ENCODE data around the gene CLEC4F. TPM values are rescaled to one million over a fixed set of nuclear protein-coding genes. Genes with fewer than 3 reads are reported as not detected.
"Not testable (repeated sequence)": the region's sequence is repeated elsewhere in the genome, so short reads cannot be mapped to it uniquely, and the experiment has no call there.

Gene CLEC4F
- polyA plus RNA-seq, 5 donors = 0.05 to 0.21 (median 0.10) TPM; not detected in 1

DNA sequence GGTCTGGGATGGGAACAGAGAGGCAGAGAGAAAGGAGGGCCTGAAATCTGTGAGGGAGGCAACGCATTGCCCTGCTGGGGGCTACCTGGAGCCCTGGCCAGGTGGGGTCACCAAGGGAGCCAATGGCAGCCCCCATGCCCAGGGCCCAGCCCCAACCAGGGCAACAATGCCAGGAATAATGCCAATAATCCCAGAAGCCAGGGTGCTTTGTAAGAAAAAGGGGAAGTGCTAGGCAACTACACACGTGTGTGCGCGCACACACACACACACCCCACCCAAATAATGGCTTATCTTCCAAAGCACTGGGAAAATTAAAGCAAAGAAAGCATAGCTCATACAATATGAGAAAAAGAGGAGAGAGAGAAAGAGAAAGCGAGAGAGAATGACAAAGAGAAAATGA, 7.0 kb upstream of the CLEC4F start:
- no peak for DNase-seq

DNA sequence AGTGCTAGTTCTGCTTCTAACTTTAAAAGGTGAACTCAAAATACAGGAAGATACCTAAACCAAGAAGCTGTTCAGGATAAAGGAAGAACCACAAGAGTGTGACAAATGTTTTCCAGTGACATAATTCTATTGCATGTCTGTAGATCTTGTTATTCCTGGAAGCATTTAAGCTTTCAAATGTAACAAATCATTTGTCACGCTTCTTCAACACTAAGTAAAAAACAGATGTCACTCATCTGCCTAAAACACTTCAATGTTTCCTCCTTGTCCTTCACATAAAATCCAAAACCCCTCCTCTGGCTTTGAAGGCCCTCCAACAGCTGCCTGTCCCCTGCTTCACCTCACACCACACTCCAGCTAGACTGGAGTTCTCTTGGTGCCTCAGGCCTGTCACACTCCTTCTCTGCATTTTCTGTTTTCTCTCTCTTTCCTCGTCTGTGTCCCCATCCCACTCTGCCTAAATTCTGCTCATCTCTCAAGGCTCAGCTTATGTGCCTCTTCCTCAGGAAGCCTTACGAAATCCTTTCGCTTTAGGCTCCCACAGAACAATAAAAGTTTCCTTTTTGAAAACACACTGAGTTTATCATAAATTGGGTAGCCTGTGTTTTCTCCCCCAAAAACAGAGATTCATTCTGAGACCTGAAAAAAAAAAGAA, 6.4 kb upstream of the CLEC4F start:
- DNase-seq = no peak

DNA sequence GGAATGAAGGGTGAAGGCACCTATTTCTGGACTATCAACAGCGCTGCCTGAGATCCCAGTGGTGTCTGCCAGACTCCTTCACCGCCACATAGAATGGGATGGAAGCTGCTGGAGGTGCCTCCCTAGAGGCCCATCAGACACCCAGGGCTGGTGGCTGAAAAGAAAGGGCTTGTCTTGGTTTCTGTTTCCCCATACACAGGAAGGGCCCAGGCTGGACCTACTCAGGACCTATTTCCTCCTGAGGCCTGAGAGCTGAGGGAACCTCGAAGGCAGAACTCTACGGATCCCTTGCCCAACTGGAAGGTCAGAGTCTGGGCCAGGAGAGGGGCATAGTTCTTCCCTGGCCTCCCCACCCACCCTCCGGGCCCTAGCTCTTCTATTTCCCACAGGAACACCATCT, 2.9 kb upstream of the CLEC4F start:
- DNase-seq = no peak

DNA sequence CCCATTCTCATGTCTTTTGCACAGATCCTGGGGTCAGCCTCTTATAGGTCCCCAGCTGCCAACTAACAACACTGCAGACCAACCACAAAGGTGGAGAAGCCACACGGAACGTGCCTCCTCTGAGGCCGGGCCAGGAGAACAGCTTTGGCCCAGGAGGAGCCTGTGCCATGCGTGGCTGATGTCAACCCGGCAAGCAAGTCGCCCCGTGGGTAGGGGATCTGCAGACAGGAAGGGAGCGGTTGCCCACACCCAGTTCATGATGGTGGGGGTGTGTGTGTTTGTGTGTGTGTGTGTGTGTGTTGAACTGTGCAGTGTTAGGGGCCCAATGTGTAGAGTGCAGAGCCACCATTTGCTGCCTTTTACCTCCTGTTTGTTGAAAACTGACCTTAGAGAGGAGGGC, 2.4 kb upstream of the CLEC4F start:
- DNase-seq = no peak

DNA sequence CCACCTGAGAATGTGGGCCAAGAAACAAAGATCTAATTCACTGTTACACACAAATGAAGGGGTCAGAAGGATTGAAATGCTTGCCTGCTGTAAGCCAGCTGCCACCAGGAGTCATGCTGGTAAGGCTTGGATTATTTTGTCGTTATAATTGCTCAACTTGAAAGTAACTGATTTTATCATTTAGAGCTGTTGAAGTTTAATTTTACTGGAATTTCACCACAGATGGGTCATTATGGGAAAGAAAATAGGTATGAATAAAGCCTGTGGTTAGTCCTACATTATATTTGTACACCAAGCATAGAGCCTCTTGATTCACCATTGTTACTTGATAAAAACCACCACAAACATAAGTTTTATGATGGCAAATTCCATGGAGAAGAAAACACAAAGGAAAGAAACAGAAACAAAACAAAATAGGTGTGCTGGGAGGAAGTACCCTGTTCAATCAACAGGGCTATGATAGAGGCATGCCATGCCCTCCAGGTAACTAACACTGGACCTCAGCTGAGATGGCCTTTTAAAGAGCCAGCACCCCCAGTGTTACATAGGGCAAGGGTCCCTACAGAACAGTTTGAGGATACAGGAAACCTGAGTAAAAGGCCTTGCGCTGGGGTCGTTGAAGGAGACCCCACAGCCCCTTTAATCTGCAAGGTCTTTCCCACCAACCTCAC, 3.0 kb downstream of the CLEC4F start:
- DNase-seq = no peak

DNA sequence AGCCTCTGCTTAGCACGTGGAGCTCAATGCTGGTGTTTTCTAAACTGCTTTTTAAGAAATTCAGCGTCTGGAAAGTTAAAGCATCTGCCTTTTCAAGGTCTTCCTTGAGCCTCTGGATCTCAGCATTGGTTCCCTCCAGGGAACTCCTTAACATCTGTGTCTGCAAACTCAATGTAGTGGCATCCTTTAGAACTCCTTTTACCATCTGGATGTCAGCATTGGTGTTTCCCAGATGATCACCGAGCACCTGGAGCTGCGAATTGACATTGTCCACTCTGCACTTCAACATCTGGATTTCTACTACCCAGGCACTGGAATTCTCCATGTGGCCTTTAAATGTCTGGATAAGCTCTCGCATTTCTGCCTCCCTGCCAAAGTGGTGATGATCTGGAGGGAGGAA, 3.7 kb downstream of the CLEC4F start:
- no peak for DNase-seq

DNA sequence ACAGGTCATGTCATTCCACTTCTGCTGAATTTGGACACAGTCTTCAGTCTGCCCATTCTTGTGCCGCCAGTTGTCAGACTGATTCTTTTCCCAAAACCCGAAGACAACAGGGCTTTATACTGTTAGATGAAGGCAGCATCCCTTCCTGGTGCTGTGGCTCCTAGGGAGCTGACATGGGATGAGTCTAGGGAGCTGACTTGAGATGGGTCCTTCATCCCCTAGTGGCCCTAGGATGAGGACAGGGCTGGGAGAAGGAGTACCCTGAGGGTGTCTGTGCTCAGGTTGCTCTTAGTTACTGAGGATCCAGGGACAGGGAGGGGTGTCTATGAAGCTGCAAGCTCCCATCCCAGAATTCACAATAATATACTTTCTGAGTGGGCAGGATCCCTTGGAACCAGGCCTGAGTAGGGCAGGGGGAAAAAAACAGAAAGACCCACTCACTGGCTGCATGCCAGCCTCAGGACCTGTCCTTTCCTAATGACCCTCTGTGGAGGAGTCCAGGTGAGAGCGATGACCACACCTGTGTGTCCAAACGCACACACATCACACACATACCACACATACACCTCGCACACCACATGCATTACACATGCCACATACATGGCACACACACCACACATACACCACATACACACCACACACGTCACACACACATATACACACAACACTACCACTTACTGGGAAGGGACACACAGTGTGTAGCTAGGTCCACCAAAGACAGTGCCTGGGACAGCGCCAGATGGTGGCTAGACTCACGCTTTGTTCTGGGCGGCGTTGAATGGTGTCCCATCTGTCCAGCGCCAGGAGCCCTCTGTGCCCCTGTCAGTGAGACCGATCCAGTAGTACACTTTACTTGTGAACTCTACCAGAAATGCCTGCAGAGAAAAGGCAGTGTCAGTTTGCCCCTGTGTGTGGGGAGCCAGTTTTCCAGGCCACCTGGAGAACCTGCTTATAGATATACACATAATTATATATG, 11.1 kb downstream of the CLEC4F start:
- DNase-seq = no peak

DNA sequence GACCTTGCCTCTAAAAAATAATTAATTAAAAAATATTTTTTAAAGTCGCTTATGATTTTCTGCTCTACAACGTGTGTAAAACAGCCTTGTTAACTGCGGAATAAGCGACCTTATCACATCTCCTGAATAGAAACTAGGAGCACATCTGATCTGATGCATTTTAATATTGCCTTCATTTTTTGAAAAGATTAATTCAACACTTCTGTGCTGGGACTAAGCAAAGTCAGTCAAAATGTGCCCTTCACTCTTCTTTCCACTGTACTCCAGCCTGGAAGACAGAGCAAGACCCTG, 12.6 kb downstream of the CLEC4F start:
- DNase-seq = no peak

DNA sequence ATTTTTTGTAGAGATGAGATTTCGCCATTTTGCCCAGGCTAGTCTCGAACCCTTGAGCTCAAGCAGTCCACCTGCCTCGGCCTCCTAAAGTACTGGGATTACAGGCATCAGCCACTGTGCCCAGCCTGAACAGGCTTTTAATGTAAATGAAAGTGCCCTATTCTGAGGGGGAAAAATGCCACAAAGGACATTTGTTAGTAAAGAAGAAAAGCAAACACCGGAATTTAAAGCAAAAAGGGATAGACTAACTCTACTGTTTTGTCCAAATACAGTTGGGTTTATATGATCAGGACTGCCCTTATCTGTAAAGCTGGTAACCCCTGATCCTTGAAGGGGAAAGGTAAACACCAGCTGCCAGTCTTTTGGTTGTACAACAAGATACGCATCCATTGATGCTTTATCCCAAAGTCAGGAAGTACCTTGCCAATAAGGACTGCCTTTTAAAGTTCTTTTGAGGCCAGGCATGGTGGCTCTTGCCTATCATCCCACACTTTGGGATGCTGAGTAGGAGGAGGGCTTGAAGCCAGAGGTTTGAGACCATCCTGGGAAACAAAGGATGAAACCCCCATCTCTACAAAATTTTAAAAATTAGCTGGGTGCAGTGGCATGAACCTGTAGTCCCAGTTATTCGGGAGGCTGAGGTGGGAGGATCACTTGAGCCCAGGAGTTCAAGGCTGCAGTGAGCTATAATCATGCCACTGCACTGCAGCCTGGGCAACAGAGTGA, 13.1 kb downstream of the CLEC4F start:
- DNase-seq = no peak

DNA sequence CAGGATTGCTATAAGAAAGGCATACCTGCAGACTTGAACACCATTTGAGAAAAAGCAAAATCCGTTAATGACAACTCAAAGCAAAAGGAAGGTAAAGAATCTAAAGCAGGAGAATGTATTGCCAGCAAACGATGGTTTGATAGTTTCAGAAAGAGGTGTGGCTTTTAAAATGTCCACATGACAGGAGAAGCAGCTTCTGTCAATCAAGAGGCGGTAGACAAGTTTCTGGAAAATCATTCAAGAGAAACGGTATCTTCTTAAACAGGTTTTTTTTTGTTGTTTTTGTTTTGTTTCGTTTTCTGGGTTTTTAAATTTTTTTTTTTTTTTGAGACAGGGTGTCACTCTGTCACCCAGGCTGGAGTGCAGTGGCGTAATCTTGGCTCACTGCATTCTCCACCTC, 13.8 kb downstream of the CLEC4F start:
- no peak for DNase-seq

DNA sequence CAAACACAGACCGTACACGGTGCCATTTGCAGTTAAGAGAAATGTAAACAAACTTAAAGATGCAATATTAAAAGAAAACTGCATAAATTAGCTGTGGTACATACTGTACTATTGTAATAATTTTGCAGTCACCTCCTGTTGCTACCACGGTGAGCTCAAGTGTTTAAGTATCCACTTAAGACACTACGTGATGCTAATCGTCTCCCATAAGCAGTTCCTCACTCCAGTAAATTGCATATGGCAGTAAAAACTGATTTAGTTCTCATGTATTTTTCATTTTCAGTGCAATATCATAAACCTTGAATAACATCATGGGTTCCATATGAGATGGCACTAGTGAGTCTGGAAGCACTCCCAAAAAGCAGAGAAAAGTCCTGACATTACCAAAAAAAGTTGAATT, 14.4 kb downstream of the CLEC4F start:
- no peak for DNase-seq

DNA sequence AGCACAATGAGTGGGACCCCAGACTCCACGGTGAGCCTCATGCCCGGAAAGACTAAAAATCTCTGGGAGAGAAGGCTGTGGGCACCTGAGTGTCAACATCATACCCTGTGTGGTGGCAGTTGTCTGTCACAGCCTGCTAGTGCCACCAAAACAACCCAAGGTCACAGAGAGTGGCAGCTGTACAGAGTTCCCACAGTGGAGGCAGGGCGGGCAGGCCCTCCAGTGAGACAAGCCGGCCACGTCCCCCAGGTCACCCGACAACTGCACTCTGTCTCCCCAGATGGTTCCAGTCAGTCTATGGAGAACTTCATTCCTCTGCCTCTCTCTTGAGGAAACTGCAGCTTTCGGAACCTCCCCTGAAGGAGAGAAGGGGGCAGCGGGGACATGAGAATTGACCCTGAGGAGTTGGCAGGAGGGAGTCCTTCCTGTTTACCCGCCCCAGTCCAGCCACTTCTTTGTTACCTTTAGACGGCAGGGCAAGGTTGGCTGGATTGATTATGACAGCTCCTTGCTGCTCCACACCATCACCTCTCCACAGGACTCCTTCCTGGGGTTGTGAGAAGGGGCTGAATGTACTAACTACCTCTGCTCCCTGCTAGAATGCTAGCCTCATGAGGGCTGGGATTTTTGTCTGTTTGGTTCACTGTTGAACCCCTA, 18.7 kb downstream of the CLEC4F start:
- no peak for DNase-seq

DNA sequence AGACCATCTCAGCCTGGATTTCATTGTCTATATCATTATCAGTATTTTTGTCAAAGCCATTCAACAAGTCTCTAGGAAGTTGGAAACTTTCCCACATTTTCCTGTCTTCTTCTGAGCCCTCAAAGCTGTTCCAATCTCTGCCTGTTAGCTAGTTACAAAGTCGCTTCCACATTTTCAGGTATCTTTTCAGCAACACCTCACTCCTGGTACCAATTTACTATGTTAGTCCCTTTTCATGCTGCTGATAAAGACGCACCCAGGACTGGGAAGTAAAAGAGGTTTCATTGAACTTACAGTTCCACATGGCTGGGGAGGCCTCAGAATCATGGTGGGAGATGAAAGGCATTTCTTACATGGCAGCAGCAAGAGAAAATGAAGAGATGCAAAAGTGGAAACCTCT, 20.7 kb downstream of the CLEC4F start:
- DNase-seq = no peak

DNA sequence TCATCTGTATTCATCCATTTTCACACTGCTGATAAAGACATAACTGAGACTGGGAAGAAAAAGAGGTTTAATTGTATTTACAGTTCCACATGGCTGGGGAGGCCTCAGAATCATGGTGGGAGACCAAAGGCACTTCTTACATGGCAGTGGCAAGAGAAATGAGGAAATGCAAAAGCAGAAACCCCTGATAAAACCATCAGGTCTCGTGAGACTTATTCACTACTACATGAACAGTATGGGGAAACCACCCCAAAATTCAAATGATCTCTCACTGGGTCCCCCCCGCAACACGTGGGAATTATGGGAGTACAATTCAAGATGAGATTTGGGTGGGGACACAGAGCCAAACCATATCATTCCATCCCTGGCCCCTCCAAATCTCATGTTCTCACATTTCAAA, 22.4 kb downstream of the CLEC4F start:
- DNase-seq = not testable (repeated sequence)

DNA sequence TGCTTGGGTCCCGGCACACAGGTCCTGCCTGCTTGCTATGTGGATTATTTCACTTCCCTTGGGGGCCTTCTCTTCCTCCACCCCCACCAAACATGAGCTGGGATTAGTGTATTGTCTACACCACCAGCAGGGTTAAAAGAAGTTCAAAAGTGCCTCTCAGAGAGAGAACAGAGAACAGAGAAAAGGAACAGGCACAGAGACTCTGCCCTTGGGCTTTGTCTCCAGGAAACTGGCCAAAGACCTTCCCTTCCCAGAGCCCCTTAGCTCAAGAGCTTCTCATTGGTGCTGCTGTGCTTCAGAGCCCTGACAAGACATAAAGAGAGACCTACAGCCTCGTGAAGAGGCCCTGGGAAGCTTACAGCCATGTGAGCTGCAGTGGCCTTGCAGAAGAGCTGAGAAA, 22.9 kb downstream of the CLEC4F start:
- DNase-seq = no peak

DNA sequence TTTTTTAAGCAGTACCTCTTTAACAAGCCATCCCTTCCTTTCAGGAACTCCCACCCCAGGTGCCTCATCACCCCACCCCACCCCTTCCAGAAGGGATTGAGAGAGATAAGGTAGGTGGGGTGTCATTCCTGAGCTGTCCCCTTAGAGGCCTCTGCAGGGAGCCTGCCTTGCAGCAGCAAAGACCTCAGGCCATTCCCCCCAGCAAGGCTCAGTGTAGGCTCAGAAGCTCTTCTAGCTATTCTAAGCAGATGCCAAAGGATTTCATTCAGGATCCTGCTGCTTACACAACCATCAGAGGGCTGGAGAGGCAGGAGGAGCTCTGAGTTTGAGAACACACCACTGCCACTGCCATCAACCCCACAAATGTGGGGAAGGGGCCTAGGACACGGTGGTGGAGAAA, 24.1 kb downstream of the CLEC4F start:
- no peak for DNase-seq

DNA sequence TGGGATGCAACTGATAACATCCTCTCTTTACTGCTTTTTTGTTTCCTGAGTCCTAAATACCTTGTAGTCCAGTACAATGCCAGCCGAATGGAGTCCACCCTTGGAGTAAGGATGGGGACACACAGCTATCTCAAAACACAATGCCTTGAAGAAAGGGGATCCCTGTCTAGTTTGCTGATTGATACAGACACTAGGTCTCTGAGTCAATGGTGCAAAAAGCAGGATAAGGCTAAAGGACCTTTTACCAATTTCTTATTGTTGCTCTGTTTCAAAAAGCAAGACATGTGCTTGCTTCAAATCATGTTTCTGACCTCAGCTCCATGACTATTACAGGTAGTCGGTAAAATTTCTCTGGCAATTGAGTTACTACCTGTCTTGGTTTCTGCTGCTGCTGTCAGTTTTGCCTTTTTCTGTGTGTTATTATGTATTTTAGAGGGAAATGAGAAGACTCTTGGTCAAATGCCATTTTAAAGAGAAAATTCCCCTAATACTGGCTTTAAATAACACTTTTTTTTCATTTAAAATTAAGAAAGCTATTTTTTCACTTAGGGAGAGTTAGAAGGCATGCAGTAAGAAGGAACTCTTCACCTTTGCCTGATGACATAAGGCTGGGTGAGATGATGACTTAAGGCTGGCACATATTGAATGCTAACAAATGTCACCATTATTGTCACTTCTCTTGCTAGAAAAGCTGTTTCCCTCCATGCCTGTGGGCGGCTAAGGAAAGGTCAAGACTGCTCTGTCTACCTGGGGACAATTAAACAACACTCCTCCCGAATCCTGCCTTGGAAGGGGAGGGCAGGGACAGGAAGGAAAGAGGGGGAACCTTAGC, 25.0 kb downstream of the CLEC4F start:
- DNase-seq = no peak

DNA sequence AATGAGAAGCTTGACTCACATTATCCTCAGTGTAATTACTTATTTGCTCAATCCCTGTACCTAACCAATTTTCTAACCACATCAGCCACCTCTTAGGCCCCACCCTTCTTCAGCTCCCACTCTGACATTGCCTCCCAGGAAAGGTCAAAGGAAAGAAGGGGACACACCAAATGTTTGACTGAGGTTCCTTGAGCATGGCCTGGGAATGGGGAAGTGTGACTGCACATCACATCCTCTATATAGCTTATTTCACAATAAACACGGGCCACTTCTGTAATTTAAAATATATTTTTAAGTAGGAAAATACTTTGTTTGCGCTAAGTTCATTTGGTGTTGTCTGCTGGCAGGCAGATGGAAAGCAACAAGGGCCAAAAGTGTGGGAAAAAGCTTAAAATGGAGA, 26.9 kb downstream of the CLEC4F start:
- DNase-seq = no peak

DNA sequence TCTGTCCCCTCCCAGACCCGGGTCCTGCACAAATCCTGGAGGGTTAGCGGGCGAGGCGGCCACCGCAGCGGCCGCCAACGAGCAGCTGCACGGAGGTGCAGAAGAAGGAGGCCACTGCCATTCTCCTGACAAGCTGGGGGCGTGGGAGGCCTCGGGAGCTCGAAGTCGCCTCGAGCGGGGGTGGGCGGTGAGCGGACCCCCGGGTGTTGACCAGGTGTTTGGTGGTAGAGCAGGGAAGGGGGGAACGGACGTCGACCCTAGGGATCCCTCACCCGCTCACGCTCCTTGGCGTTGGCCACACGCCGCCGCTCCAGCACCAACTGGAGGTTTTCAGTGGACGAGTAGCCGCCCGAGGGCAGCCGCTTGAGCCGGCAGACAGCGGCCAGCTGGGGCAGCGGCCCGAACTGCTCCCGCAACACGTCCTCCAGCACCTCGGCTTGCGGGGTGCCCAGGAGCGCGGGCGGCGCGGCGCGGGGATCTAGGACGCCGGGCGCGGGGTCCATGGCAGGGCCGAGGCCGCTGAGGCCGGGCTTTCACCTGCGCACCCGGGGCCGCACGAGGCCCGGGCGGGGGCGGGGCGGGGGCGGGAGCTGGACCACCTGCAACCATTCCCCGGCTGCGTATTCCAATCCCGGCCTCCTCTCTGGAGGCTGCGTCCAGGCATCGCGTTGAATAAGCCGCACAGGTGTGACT, 30.1 kb downstream of the CLEC4F start, which contains the start of gene FIGLA:
Gene FIGLA (minus strand): TSS at position 508 of the 693 bp plus-strand sequence. CDS start 5 bp downstream, at position 503.
- no peak for DNase-seq

Measured in right lung (tissue), 5 donors.